K562 (cell line): ENCODE measurements around the gene PPA2. TPM values are rescaled to one million over a fixed set of nuclear protein-coding genes. Genes with fewer than 3 reads are reported as not detected.

Source experiments
- ATAC-seq: fragments of 200-7000 bp; cut with Tn5 transposase; 3 replicates; pipeline ENCODE4 v1.9.1; 2020; ENCODE audit warnings: moderate library complexity
- BruUV-seq: library from RNA; stranded (reverse); fragments of 400-500 nt; replicated peaks from 2 replicates; lab custom pipeline; 2021; lab: Mats Ljungman, UMichigan
- CTCF ChIA-PET: fragments of 300-600 bp; formaldehyde crosslinking; extraction: SDS; loops from one replicate; lab custom pipeline; 2021; ENCODE audit warnings: low intra/inter-chr PET ratio; lab: Yijun Ruan, JAX
- POLR2A ChIA-PET: fragments of 300-600, 350-650 bp; sonication (Branson Sonifier 250); formaldehyde crosslinking; extraction: SDS; loops from one replicate; lab custom pipeline; 2021; ENCODE audit warnings: antibody characterized with exemption, inconsistent platforms; lab: Yijun Ruan, JAX
- DNase-seq, 4 experiments: peaks; one replicate each; pipeline versions ENCODE4 v3.0.0 to v3.0.0-alpha.2; 2011 to 2018; ENCODE audit warnings: low spot score in 3 of 4, mixed read lengths in 3 of 4; ENCODE audit errors: extremely low read depth in 1 of 4
- FAIRE-seq: peaks from 2 replicates; lab custom pipeline; 2011; peaks lifted over from hg19 to GRCh38; lab: Jason Lieb, UNC
- H2AFZ ChIP-seq: 2 replicates; pipeline ENCODE4 v1.6.0; 2011; ENCODE audit warnings: low read depth, low read length, control low read depth, inconsistent platforms
- H3K27ac ChIP-seq: fragments of 200-600 bp; 3 replicates; pipeline ENCODE4 v1.8.0; 2011; ENCODE audit warnings: low read depth, mild to moderate bottlenecking, control low read depth, inconsistent platforms, low read length, moderate library complexity, mixed read lengths; ENCODE audit errors: extremely low read depth
- H3K27me3 ChIP-seq, 2 experiments: fragments of 300-600 bp in 1 of 2; 2 replicates in 1 of 2; 3 replicates in 1 of 2; pipeline versions ENCODE4 v1.6.0 to v1.8.0; 2011; ENCODE audit warnings: inconsistent platforms in 2 of 2, low read length in 2 of 2, mild to moderate bottlenecking in 1 of 2, mixed read lengths in 1 of 2, moderate library complexity in 1 of 2; ENCODE audit not compliant: control insufficient read depth in 2 of 2, insufficient read depth in 2 of 2
- H3K36me3 ChIP-seq: fragments of 300-600 bp; 3 replicates; pipeline ENCODE4 v1.8.0; 2011; ENCODE audit warnings: mild to moderate bottlenecking, low read length, inconsistent platforms; ENCODE audit not compliant: control insufficient read depth, insufficient read depth
- H3K4me1 ChIP-seq, 2 experiments: fragments of 200-600 bp in 1 of 2; replicated peaks in 1 of 2; 2 replicates in 1 of 2; 3 replicates in 1 of 2; pipeline versions ENCODE4 v1.5.1 to v1.8.0; 2011; ENCODE audit warnings: inconsistent platforms in 2 of 2, low read length in 2 of 2, mild to moderate bottlenecking in 1 of 2, mixed read lengths in 1 of 2, moderate library complexity in 1 of 2; ENCODE audit not compliant: control insufficient read depth in 2 of 2, insufficient read depth in 2 of 2
- H3K4me2 ChIP-seq: 2 replicates; pipeline ENCODE4 v1.6.1; 2011; ENCODE audit warnings: low read length, control low read depth, inconsistent platforms, mixed read lengths; ENCODE audit not compliant: insufficient read depth
- H3K4me3 ChIP-seq: fragments of 200-600 bp; sonication (generic), shearing (Covaris generic); 2 replicates; pipeline ENCODE4 v1.5.1; 2016; ENCODE audit warnings: control low read depth, inconsistent platforms
- H3K79me2 ChIP-seq: fragments of 200-600 bp; 3 replicates; pipeline ENCODE4 v1.8.0; 2011; ENCODE audit warnings: low read length, inconsistent platforms; ENCODE audit not compliant: control insufficient read depth, insufficient read depth
- H3K9ac ChIP-seq, 2 experiments: 2 replicates each; pipeline versions ENCODE4 v1.6.0 to v1.6.1; 2011; ENCODE audit warnings: low read depth in 2 of 2, low read length in 2 of 2, control low read depth in 1 of 2, inconsistent platforms in 1 of 2, mild to moderate bottlenecking in 1 of 2, mixed read lengths in 1 of 2; ENCODE audit not compliant: insufficient read depth in 1 of 2
- H3K9me1 ChIP-seq: one replicate; pipeline ENCODE4 v1.6.0; 2011; ENCODE audit warnings: inconsistent platforms, mild to moderate bottlenecking, low read length, moderate library complexity; ENCODE audit not compliant: control insufficient read depth, insufficient read depth
- H3K9me3 ChIP-seq: replicated peaks from 2 replicates; pipeline ENCODE4 v1.5.1; 2011; ENCODE audit warnings: low read depth, low read length, inconsistent platforms; ENCODE audit not compliant: control insufficient read depth, insufficient read depth
- H4K20me1 ChIP-seq: replicated peaks from 2 replicates; pipeline ENCODE4 v1.6.1; 2011; ENCODE audit warnings: low read length, inconsistent platforms, mixed read lengths; ENCODE audit not compliant: control insufficient read depth, insufficient read depth
- FOXK1 ChIP-seq: sonication (generic); formaldehyde crosslinking; IDR thresholded peaks from 2 replicates; pipeline ENCODE4 v1.8.0; 2022; ENCODE audit warnings: missing genetic modification reagents, mild to moderate bottlenecking, borderline replicate concordance
- OTX1 ChIP-seq: fragments of 450-650 bp; formaldehyde crosslinking; IDR thresholded peaks from 2 replicates; pipeline ENCODE4 v1.4.0; 2022; ENCODE audit warnings: mild to moderate bottlenecking
- ZFP36 ChIP-seq: fragments of 150-350 bp; IDR thresholded peaks from 2 replicates; pipeline ENCODE4 v1.6.1; 2018; ENCODE audit warnings: low read length, low read depth; ENCODE audit not compliant: partially characterized antibody
- ZNF12 ChIP-seq: sonication (generic); formaldehyde crosslinking; IDR thresholded peaks from 2 replicates; pipeline ENCODE4 v1.4.0; 2020; ENCODE audit warnings: mild to moderate bottlenecking, missing genetic modification reagents
- ZNF584 ChIP-seq: fragments of 200-800 bp; sonication (Bioruptor generic); IDR thresholded peaks from 2 replicates; pipeline ENCODE4 v1.6.1; 2016; ENCODE audit warnings: low read depth, mild to moderate bottlenecking, missing genetic modification characterization, missing compliant biosample characterization
- WGBS: fragments of 100-300 bp; shearing (Covaris generic); methylation state at CpG from one replicate; pipeline ENCODE4 v1.1.6; 2016; ENCODE audit warnings: low coverage, mixed read lengths; ENCODE audit not compliant: insufficient coverage; ENCODE audit errors: missing lambda C conversion rate; 5-methylcytosine and 5-hydroxymethylcytosine counted together
- in situ Hi-C: fragments of 300-500 bp; cut with MboI; formaldehyde crosslinking; loops from 4 replicates; pipeline ENCODE4 v1.15.0; 2018; ENCODE audit warnings: inconsistent platforms, mixed read lengths
- intact Hi-C: fragments of 100-400 bp; cut with micrococcal nuclease; formaldehyde crosslinking; loops from 2 replicates; pipeline ENCODE4 v1.14.2; 2022
- polyA plus RNA-seq, 8 experiments: library from polyadenylated mRNA; depleted of rRNA in 4 of 8; stranded (reverse) in 5 of 8; unstranded in 3 of 8; fragments of >200 nt; fragmentation: Nextera tagmentation in 2 of 8; fragmentation: Illumina TruSeq in 1 of 8; extraction: Ambion mirVana in 2 of 8; extraction: Trizol in 1 of 8; gene quantifications; 2 replicates each; pipeline versions ENCODE4 v1.2.1 to v1.2.3, GENCODE V29; 2011 to 2014; ENCODE audit warnings: inconsistent platforms in 1 of 8, missing spikeins in 1 of 8
- total RNA-seq, 7 experiments: library from RNA; depleted of rRNA in 6 of 7; stranded (reverse); fragments of >200 nt in 6 of 7; fragmentation: Illumina TruSeq in 2 of 7; extraction: Trizol in 2 of 7; gene quantifications; 2 replicates each; pipeline versions ENCODE4 v1.2.1 to v1.2.3, GENCODE V29; 2011 to 2021; ENCODE audit warnings: low replicate concordance in 1 of 7
- TF ChIP-seq, protein P1 (sequence below), 3 experiments: fragments of 200-800 bp in 1 of 3; fragments of 250-450 bp in 1 of 3; fragments of 450-650 bp in 1 of 3; sonication (Bioruptor Pico) in 1 of 3; sonication (Bioruptor generic) in 1 of 3; formaldehyde crosslinking in 1 of 3; IDR thresholded peaks; 2 replicates each; pipeline versions ENCODE4 v1.6.1 to v1.8.0; 2016 to 2022; ENCODE audit warnings: mild to moderate bottlenecking in 2 of 3, missing genetic modification characterization in 2 of 3, missing compliant biosample characterization in 1 of 3, moderate library complexity in 1 of 3
- TF ChIP-seq, protein P2 (sequence below): fragments of 250-450 bp; sonication (Bioruptor Pico); IDR thresholded peaks from 2 replicates; pipeline ENCODE4 v1.5.1; 2021; ENCODE audit warnings: mild to moderate bottlenecking
- TF ChIP-seq, protein P3 (sequence below), 2 experiments: fragments of 450-650 bp; IDR thresholded peaks; 2 replicates each; pipeline ENCODE4 v1.6.1; 2016
- TF ChIP-seq, protein P4 (sequence below): fragments of 250-450 bp; sonication (Bioruptor Pico); IDR thresholded peaks from 2 replicates; pipeline ENCODE4 v1.4.0; 2020; ENCODE audit warnings: mild to moderate bottlenecking
- TF ChIP-seq, protein P5 (sequence below): fragments of 250-450 bp; sonication (Bioruptor Pico); IDR thresholded peaks from 2 replicates; pipeline ENCODE4 v1.4.0; 2020; ENCODE audit warnings: borderline replicate concordance

PPA2 gene
- total and polyA plus RNA-seq, 9 of the 15 experiments (the other 6 are each of a cell fraction or from before 2014, with no cell fraction given) = 48.3 to 190 (median 109) TPM

DNA sequence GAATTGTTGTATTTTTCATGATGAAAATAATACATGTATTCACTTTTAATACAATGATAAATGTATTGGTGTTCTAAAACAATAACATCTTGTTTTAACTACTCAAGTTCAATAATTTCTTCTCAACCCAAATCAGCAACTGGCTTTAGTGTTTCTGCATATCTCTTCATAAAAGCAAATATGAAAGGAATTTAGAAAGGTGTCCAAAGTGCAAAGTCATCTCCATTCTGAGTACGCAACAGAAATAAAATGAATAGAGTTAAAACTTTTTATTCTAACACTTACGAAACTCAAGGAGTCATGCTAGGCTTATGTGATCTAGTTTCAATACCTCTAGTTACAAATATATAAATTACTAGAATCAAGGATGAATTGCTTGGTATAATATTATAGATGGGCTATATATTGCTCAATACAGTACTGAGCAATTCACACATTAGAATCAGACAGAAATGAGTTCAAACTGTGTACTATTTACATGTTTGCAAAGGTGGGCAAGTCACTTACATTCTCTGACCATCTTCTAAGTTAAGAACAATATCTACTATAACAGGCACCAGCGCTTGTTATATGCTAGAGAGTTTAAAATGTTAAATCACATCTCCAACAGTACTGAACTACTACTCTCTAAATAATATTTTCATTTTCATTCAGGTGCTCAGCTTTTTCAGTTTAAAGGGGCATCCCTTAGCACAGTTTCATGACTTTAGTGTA is 51.5 kb downstream of the PPA2 start:
- TF ChIP-seq FOXK1 = no peak
- TF ChIP-seq ZNF12 (CRISPR knock-in tag) = no peak
- TF ChIP-seq, protein P1, sequence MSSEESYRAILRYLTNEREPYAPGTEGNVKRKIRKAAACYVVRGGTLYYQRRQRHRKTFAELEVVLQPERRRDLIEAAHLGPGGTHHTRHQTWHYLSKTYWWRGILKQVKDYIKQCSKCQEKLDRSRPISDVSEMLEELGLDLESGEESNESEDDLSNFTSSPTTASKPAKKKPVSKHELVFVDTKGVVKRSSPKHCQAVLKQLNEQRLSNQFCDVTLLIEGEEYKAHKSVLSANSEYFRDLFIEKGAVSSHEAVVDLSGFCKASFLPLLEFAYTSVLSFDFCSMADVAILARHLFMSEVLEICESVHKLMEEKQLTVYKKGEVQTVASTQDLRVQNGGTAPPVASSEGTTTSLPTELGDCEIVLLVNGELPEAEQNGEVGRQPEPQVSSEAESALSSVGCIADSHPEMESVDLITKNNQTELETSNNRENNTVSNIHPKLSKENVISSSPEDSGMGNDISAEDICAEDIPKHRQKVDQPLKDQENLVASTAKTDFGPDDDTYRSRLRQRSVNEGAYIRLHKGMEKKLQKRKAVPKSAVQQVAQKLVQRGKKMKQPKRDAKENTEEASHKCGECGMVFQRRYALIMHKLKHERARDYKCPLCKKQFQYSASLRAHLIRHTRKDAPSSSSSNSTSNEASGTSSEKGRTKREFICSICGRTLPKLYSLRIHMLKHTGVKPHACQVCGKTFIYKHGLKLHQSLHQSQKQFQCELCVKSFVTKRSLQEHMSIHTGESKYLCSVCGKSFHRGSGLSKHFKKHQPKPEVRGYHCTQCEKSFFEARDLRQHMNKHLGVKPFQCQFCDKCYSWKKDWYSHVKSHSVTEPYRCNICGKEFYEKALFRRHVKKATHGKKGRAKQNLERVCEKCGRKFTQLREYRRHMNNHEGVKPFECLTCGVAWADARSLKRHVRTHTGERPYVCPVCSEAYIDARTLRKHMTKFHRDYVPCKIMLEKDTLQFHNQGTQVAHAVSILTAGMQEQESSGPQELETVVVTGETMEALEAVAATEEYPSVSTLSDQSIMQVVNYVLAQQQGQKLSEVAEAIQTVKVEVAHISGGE (CRISPR knock-in tag; IDR thresholded peaks at IDR 0.05) = no peak
- TF ChIP-seq OTX1 (CRISPR knock-in tag) = no peak
- no peak for TF ChIP-seq ZNF584 (CRISPR knock-in tag)
- TF ChIP-seq ZFP36 = no peak
- TF ChIP-seq, protein P2, sequence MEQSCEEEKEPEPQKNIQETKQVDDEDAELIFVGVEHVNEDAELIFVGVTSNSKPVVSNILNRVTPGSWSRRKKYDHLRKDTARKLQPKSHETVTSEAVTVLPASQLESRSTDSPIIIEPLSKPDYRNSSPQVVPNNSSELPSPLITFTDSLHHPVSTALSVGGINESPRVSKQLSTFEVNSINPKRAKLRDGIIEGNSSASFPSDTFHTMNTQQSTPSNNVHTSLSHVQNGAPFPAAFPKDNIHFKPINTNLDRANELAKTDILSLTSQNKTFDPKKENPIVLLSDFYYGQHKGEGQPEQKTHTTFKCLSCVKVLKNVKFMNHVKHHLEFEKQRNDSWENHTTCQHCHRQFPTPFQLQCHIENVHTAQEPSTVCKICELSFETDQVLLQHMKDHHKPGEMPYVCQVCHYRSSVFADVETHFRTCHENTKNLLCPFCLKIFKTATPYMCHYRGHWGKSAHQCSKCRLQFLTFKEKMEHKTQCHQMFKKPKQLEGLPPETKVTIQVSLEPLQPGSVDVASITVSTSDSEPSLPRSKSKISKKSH (CRISPR knock-in tag) = no peak
- TF ChIP-seq, protein P3, sequence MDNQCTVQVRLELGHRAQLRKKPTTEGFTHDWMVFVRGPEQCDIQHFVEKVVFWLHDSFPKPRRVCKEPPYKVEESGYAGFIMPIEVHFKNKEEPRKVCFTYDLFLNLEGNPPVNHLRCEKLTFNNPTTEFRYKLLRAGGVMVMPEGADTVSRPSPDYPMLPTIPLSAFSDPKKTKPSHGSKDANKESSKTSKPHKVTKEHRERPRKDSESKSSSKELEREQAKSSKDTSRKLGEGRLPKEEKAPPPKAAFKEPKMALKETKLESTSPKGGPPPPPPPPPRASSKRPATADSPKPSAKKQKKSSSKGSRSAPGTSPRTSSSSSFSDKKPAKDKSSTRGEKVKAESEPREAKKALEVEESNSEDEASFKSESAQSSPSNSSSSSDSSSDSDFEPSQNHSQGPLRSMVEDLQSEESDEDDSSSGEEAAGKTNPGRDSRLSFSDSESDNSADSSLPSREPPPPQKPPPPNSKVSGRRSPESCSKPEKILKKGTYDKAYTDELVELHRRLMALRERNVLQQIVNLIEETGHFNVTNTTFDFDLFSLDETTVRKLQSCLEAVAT (IDR thresholded peaks at IDR 0.05) = no peak
- TF ChIP-seq, protein P4, sequence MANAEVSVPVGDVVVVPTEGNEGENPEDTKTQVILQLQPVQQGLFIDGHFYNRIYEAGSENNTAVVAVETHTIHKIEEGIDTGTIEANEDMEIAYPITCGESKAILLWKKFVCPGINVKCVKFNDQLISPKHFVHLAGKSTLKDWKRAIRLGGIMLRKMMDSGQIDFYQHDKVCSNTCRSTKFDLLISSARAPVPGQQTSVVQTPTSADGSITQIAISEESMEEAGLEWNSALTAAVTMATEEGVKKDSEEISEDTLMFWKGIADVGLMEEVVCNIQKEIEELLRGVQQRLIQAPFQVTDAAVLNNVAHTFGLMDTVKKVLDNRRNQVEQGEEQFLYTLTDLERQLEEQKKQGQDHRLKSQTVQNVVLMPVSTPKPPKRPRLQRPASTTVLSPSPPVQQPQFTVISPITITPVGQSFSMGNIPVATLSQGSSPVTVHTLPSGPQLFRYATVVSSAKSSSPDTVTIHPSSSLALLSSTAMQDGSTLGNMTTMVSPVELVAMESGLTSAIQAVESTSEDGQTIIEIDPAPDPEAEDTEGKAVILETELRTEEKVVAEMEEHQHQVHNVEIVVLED = no peak
- TF ChIP-seq, protein P5, sequence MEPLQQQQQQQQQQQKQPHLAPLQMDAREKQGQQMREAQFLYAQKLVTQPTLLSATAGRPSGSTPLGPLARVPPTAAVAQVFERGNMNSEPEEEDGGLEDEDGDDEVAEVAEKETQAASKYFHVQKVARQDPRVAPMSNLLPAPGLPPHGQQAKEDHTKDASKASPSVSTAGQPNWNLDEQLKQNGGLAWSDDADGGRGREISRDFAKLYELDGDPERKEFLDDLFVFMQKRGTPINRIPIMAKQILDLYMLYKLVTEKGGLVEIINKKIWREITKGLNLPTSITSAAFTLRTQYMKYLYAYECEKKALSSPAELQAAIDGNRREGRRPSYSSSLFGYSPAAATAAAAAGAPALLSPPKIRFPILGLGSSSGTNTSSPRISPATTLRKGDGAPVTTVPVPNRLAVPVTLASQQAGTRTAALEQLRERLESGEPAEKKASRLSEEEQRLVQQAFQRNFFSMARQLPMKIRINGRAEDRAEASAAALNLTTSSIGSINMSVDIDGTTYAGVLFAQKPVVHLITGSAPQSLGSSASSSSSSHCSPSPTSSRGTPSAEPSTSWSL (CRISPR knock-in tag) = no peak
- no peaks in the 10 kb centered on the region for H3K79me2 ChIP-seq
- H3K27ac ChIP-seq = no peak overlapping the region
- ATAC-seq = no peak
- in situ Hi-C loops (no loop called here), intact Hi-C loops (no loop called here)
- H3K9me3 ChIP-seq = 0 out of 2 replicates have a peak, but pooled peaks cover 2% of the 10 kb centered on the region
- H3K9ac ChIP-seq = no peak overlapping the region
- H3K4me3 ChIP-seq = no peak overlapping the region
- ChIA-PET POLR2A (no interaction called here), CTCF (no interaction called here)
- FAIRE-seq = no peak
- 67% methylated on average over 3 of the region's 3 CpGs for WGBS
- BruUV-seq = no TSS peak
- H3K27me3 ChIP-seq = no peaks in the 10 kb centered on the region
- H3K36me3 ChIP-seq = peaks cover 54% of the 10 kb centered on the region; the same call in 1 of the 3 replicates
- H3K4me2 ChIP-seq = no peak overlapping the region
- DNase-seq = no peak
- no peaks in the 10 kb centered on the region for H4K20me1 ChIP-seq
- no peaks in the 10 kb centered on the region for H3K9me1 ChIP-seq
- H2AFZ ChIP-seq = no peak overlapping the region
- no peaks in the 10 kb centered on the region for H3K4me1 ChIP-seq
